Right lobe of liver (tissue), 6 donors: ENCODE results near the gene NCDN. TPM values are rescaled to one million over a fixed set of nuclear protein-coding genes. Genes with fewer than 3 reads are reported as not detected.

Source experiments
- ATAC-seq, 4 donors: fragments of 200-7000 bp; cut with Tn5 transposase; one replicate each; pipeline ENCODE4 v1.9.1; 2020; ENCODE audit warnings: mild to moderate bottlenecking in 4 of 4, moderate library complexity in 4 of 4
- DNase-seq, 3 donors: peaks; one replicate each; pipeline ENCODE4 v3.0.0-alpha.2; 2020
- H3K27ac ChIP-seq, 3 donors: fragments of 200-600 bp; one replicate each; pipeline ENCODE4 v1.8.0; 2022
- H3K27me3 ChIP-seq, 2 donors: fragments of 200-600 bp; one replicate each; pipeline ENCODE4 v1.8.0; 2022
- H3K36me3 ChIP-seq, 4 donors: fragments of 200-600 bp; sonication (generic) in 1 of 4; one replicate each; pipeline versions ENCODE4 v1.5.1 to v1.8.0; 2017 to 2022; ENCODE audit warnings: control low read depth in 1 of 4
- H3K4me1 ChIP-seq, 4 donors: fragments of 200-600 bp; sonication (generic) in 1 of 4; one replicate each; pipeline versions ENCODE4 v1.5.1 to v1.8.0; 2017 to 2022; ENCODE audit warnings: control low read depth in 1 of 4
- H3K4me3 ChIP-seq, 3 donors: fragments of 200-600 bp; one replicate each; pipeline ENCODE4 v1.8.0; 2022
- H3K9me3 ChIP-seq, 4 donors: fragments of 200-600 bp; sonication (generic) in 1 of 4; one replicate each; pipeline versions ENCODE4 v1.5.1 to v1.8.0; 2017 to 2022; ENCODE audit warnings: control low read depth in 1 of 4
- CTCF ChIP-seq, 4 donors: fragments of 200-600 bp in 3 of 4; fragments of 450-650 bp in 1 of 4; IDR thresholded peaks; one replicate each; pipeline versions ENCODE4 v1.5.1 to v1.8.0; 2016 to 2022; ENCODE audit warnings: antibody characterized with exemption in 4 of 4, mild to moderate bottlenecking in 2 of 4
- POLR2A ChIP-seq: fragments of 450-650 bp; IDR thresholded peaks from one replicate; pipeline ENCODE4 v1.6.1; 2017; ENCODE audit warnings: antibody characterized with exemption, mild to moderate bottlenecking
- WGBS: methylation state at CpG from one replicate; pipeline ENCODE4 v1.1.6; 2018; ENCODE audit warnings: low coverage, low lambda C conversion rate; ENCODE audit not compliant: insufficient coverage; ENCODE audit errors: missing lambda C conversion rate; 5-methylcytosine and 5-hydroxymethylcytosine counted together
- intact Hi-C, 2 donors: fragments of 100-400 bp; cut with DNase I; formaldehyde crosslinking; loops; one replicate each; pipeline versions ENCODE4 v1.11.2 to v1.14.1; 2022
- total RNA-seq, 6 experiments: library from RNA; depleted of rRNA in 2 of 6; stranded (reverse); fragments of >200 nt in 2 of 6; fragmentation: NEBNext Ultra II Directional in 3 of 6; extraction: Animal tissue kit (Norgen Biotek cat#: 25700) in 3 of 6; gene quantifications; one replicate each; pipeline versions ENCODE4 v1.1.0 to v1.2.4, GENCODE V29; 2016 to 2023
- donor health status: DM: no; HTN: yes; CAD: no.
- donor health status: DM: no; HTN: no; CAD: no.
- donor health status: DM: no; HTN: no; CAD: no.
- donor health status: DM: no; HTN: yes; CAD: no.
- donor health status: DM: no; HTN: yes; CAD: no.

NCDN gene
- total RNA-seq, 6 experiments from 2014 or later, result 5.9 to 11.7 (median 7.3) TPM

DNA sequence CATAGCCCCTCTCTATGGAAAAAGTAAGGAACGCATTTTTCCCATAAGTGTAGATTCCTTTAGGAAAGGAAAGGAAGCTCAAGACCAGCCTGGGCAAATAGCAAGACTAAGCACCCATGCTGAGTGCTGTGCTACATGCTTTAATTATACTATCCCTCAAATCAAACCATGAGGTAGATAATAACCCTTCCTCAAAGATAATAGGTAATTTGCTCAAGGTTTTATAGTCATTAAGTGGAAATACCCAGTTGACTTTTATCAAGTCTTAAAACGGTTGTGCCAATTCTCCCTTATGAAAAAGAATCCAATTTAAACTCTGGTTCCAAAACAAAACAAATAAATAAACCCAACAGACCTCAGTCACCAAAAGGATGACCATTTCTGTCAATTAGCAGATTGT, 3.7 kb upstream of the NCDN start:
- intact Hi-C loops, result no loop called here

GRCh38 chr1:35554266-35555211, 3.1 kb upstream of the NCDN start:
- no peaks in the 10 kb centered on the region for H3K27me3 ChIP-seq
- peaks cover 0 to 44% (median 13%) of the 10 kb centered on the region in 4 donors for H3K4me1 ChIP-seq
- TF ChIP-seq CTCF (IDR thresholded peaks at IDR 0.05), result no peak
- TF ChIP-seq POLR2A, result no peak
- ATAC-seq (peak in 1 of 4 donors; percentile 20), DNase-seq (peak in 1 of 3 donors; percentile 73)
- no peaks in the 10 kb centered on the region for H3K9me3 ChIP-seq
- no peak overlapping the region for H3K4me3 ChIP-seq
- 45% methylated on average over 7 of the region's 7 CpGs for WGBS
- peaks cover 0 to 34% (median 6%) of the 10 kb centered on the region in 4 donors for H3K36me3 ChIP-seq
- intact Hi-C loops, result no loop called here
- no peak overlapping the region for H3K27ac ChIP-seq

More for the DNA sequence above, 3.7 kb upstream of the NCDN start:
- Histone ChIP-seq H3K4me1 (peaks cover 0 to 44% (median 13%) of the 10 kb centered on the region in 4 donors), H3K4me3 (no peak overlapping the region), H3K27ac (no peak overlapping the region), H3K27me3 (no peaks in the 10 kb centered on the region), H3K9me3 (no peaks in the 10 kb centered on the region), H3K36me3 (peaks cover 0 to 34% (median 7%) of the 10 kb centered on the region in 4 donors)
- TF ChIP-seq POLR2A (no peak), CTCF (IDR thresholded peaks at IDR 0.05) (no peak)
- WGBS, result 50% methylated on average over 2 of the region's 2 CpGs
- no peak for DNase-seq
- ATAC-seq, result no peak

GRCh38 chr1:35555212-35555584, 2.4 kb upstream of the NCDN start:
- peaks cover 0 to 44% (median 13%) of the 10 kb centered on the region in 4 donors for H3K4me1 ChIP-seq
- H3K27ac ChIP-seq, result peak overlapping the region in 2 of 3 donors; percentile 87 to 95
- H3K9me3 ChIP-seq, result no peaks in the 10 kb centered on the region
- TF ChIP-seq CTCF (IDR thresholded peaks at IDR 0.05) (no peak), POLR2A (no peak)
- H3K27me3 ChIP-seq, result no peaks in the 10 kb centered on the region
- H3K4me3 ChIP-seq, result no peak overlapping the region
- DNase-seq (no peak), ATAC-seq (no peak)
- intact Hi-C loops, result no loop called here
- H3K36me3 ChIP-seq, result peaks cover 0 to 34% (median 5%) of the 10 kb centered on the region in 4 donors
- 61% methylated on average over 4 of the region's 4 CpGs for WGBS

GRCh38 chr1:35555601-35556477, 1.8 kb upstream of the NCDN start:
- Histone ChIP-seq H3K27ac (peak overlapping the region; percentile 87 to 95 (median 93)), H3K4me3 (peak overlapping the region in 2 of 3 donors; percentile 93 to 98), H3K9me3 (no peaks in the 10 kb centered on the region), H3K36me3 (peaks cover 0 to 28% (median 5%) of the 10 kb centered on the region in 4 donors), H3K4me1 (peaks cover 0 to 47% (median 15%) of the 10 kb centered on the region in 4 donors), H3K27me3 (no peaks in the 10 kb centered on the region)
- WGBS, result 19% methylated on average over 10 of the region's 10 CpGs
- ATAC-seq (peak in 3 of 4 donors; percentile 2 to 43 (median 38)), DNase-seq (no peak)
- TF ChIP-seq CTCF (IDR thresholded peaks at IDR 0.05) (no peak), POLR2A (peak; percentile 25)
- intact Hi-C loops, result no loop called here
